Measurements from ENCODE around the gene FMNL2. TPM values are rescaled to one million over a fixed set of nuclear protein-coding genes. Genes with fewer than 3 reads are reported as not detected.

Gene FMNL2
- total RNA-seq, 1 experiment from 2014 or later = 29.0 TPM

- no peaks in the 10 kb centered on the region for H3K9me2 ChIP-seq (ENCODE audit: insufficient read depth)
- POLR2A ChIA-PET (ENCODE audit: unreplicated experiment) = no interaction called here
- peaks cover 93% of the 10 kb centered on the region for H3K79me2 ChIP-seq (ENCODE audit: low read depth)
- CTCF ChIA-PET = no interaction called here
- H3K9me3 ChIP-seq (ENCODE audit: insufficient read depth, low read depth) = no peaks in the 10 kb centered on the region; the same call in 1 of the 2 replicates
- H3K27me3 ChIP-seq (ENCODE audit: insufficient read depth, low read depth) = no peaks in the 10 kb centered on the region
- no TSS peak for BruUV-seq (replicated peaks)
- H3K4me2 ChIP-seq = peak overlapping the region; percentile 51; the same call in 1 of the 2 replicates
- intact Hi-C loops (cut with micrococcal nuclease; ENCODE audit: unreplicated experiment) = loop anchor here (5.0 to 10.0 kb wide), 3 partner anchors 69 to 214 kb away; partner anchors contain the start of gene FMNL2
- H3K36me3 ChIP-seq (ENCODE audit: low read depth) = no peaks in the 10 kb centered on the region
- DNase-seq = no peak
- H4K20me1 ChIP-seq (ENCODE audit: insufficient read depth) = no peaks in the 10 kb centered on the region
- H3F3A ChIP-seq (ENCODE audit: insufficient read depth, low read depth) = peaks cover 23% of the 10 kb centered on the region
- H3K27ac ChIP-seq = peak overlapping the region; percentile 78
- no peak overlapping the region for H2AFZ ChIP-seq
- TF ChIP-seq EZH2 (IDR thresholded peaks at IDR 0.05; ENCODE audit: low read depth) (no peak), CTCF (conservative IDR thresholded peaks at IDR 0.05) (no peak)
- peaks cover 69% of the 10 kb centered on the region for H3K4me1 ChIP-seq (replicated peaks; ENCODE audit: insufficient read depth)
- no peak overlapping the region for H3K4me3 ChIP-seq
Observed at GRCh38 chr2:152406119-152406835, 71.3 kb downstream of the FMNL2 start.

- H3K27ac ChIP-seq = no peak overlapping the region
Observed at GRCh38 chr2:152406836-152407161, 71.8 kb downstream of the FMNL2 start.

GRCh38 chr2:152407204-152407721 is 72.3 kb downstream of the FMNL2 start:
- Histone ChIP-seq H4K20me1 (ENCODE audit: insufficient read depth) (no peaks in the 10 kb centered on the region), H3K4me2 (no peak overlapping the region), H2AFZ (no peak overlapping the region), H3K9me2 (ENCODE audit: insufficient read depth) (no peaks in the 10 kb centered on the region), H3K4me1 (replicated peaks; ENCODE audit: insufficient read depth) (peaks cover 73% of the 10 kb centered on the region), H3K36me3 (ENCODE audit: low read depth) (no peaks in the 10 kb centered on the region), H3F3A (ENCODE audit: insufficient read depth, low read depth) (peaks cover 23% of the 10 kb centered on the region), H3K9me3 (ENCODE audit: insufficient read depth, low read depth) (no peaks in the 10 kb centered on the region; the same call in 1 of the 2 replicates), H3K79me2 (ENCODE audit: low read depth) (peaks cover 95% of the 10 kb centered on the region), H3K4me3 (no peak overlapping the region), H3K27ac (no peak overlapping the region), H3K27me3 (ENCODE audit: insufficient read depth, low read depth) (no peaks in the 10 kb centered on the region)
- POLR2A ChIA-PET (ENCODE audit: unreplicated experiment) = interaction anchor here (0.6 kb wide), 2 partner anchors 16 to 29 kb away, joined by 3 to 15 read pairs; no protein-coding TSS in a partner anchor
- BruUV-seq (replicated peaks) = no TSS peak
- DNase-seq = peak in 1 of 2 experiments; percentile 45
- CTCF ChIA-PET = interaction anchor here (0.6 kb wide), 1 partner anchor 1307 kb away, joined by 4 read pairs; no protein-coding TSS in a partner anchor
- TF ChIP-seq CTCF (conservative IDR thresholded peaks at IDR 0.05) (no peak), EZH2 (IDR thresholded peaks at IDR 0.05; ENCODE audit: low read depth) (no peak)
- intact Hi-C loops (cut with micrococcal nuclease; ENCODE audit: unreplicated experiment) = loop anchor here (5.0 to 10.0 kb wide), 3 partner anchors 70 to 215 kb away; partner anchors contain the start of gene FMNL2

More at GRCh38 chr2:152406836-152407161, 71.8 kb downstream of the FMNL2 start:
- Histone ChIP-seq H3K4me1 (replicated peaks; ENCODE audit: insufficient read depth) (peaks cover 72% of the 10 kb centered on the region), H3K79me2 (ENCODE audit: low read depth) (peaks cover 95% of the 10 kb centered on the region), H2AFZ (no peak overlapping the region), H3K27me3 (ENCODE audit: insufficient read depth, low read depth) (no peaks in the 10 kb centered on the region), H3F3A (ENCODE audit: insufficient read depth, low read depth) (peaks cover 23% of the 10 kb centered on the region), H3K4me2 (no peak overlapping the region), H4K20me1 (ENCODE audit: insufficient read depth) (no peaks in the 10 kb centered on the region), H3K4me3 (no peak overlapping the region), H3K9me2 (ENCODE audit: insufficient read depth) (no peaks in the 10 kb centered on the region), H3K36me3 (ENCODE audit: low read depth) (no peaks in the 10 kb centered on the region), H3K9me3 (ENCODE audit: insufficient read depth, low read depth) (no peaks in the 10 kb centered on the region; the same call in 1 of the 2 replicates)
- no TSS peak for BruUV-seq (replicated peaks)
- CTCF ChIA-PET = no interaction called here
- intact Hi-C loops (cut with micrococcal nuclease; ENCODE audit: unreplicated experiment) = loop anchor here (5.0 to 10.0 kb wide), 3 partner anchors 69 to 214 kb away; partner anchors contain the start of gene FMNL2
- no peak for TF ChIP-seq EZH2 (IDR thresholded peaks at IDR 0.05; ENCODE audit: low read depth)
- no peak for TF ChIP-seq CTCF (conservative IDR thresholded peaks at IDR 0.05)
- no peak for DNase-seq
- POLR2A ChIA-PET (ENCODE audit: unreplicated experiment) = interaction anchor here (0.6 kb wide), 1 partner anchor 17 kb away, joined by 3 read pairs; no protein-coding TSS in a partner anchor

All from PC-9 (cell line).